HCEC 1CT (cell line): ENCODE measurements around the gene IL1R1.

ENCODE experiments used
- DNase-seq: peaks from one replicate; pipeline ENCODE4 v3.0.0-alpha.2; 2017

IL1R1 gene

DNA sequence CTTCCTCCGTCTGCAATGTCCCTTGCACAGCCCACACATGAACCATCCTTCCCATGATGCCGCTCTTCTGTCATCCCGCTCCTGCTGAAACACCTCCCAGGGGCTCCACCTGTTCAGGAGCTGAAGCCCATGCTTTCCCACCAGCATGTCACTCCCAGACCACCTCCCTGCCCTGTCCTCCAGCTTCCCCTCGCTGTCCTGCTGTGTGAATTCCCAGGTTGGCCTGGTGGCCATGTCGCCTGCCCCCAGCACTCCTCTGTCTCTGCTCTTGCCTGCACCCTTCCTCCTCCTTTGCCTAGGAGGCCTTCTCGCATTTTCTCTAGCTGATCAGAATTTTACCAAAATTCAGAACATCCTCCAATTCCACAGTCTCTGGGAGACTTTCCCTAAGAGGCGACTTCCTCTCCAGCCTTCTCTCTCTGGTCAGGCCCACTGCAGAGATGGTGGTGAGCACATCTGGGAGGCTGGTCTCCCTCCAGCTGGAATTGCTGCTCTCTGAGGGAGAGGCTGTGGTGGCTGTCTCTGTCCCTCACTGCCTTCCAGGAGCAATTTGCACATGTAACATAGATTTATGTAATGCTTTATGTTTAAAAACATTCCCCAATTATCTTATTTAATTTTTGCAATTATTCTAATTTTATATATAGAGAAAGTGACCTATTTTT lies 35.4 kb downstream of the IL1R1 start:
- no peak for DNase-seq

DNA sequence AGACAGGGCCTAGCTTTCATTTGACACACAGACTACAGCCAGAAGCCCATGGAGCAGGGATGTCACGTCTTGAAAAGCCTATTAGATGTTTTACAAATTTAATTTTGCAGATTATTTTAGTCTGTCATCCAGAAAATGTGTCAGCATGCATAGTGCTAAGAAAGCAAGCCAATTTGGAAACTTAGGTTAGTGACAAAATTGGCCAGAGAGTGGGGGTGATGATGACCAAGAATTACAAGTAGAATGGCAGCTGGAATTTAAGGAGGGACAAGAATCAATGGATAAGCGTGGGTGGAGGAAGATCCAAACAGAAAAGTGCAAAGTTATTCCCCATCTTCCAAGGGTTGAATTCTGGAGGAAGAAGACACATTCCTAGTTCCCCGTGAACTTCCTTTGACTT lies 36.5 kb downstream of the IL1R1 start:
- no peak for DNase-seq

DNA sequence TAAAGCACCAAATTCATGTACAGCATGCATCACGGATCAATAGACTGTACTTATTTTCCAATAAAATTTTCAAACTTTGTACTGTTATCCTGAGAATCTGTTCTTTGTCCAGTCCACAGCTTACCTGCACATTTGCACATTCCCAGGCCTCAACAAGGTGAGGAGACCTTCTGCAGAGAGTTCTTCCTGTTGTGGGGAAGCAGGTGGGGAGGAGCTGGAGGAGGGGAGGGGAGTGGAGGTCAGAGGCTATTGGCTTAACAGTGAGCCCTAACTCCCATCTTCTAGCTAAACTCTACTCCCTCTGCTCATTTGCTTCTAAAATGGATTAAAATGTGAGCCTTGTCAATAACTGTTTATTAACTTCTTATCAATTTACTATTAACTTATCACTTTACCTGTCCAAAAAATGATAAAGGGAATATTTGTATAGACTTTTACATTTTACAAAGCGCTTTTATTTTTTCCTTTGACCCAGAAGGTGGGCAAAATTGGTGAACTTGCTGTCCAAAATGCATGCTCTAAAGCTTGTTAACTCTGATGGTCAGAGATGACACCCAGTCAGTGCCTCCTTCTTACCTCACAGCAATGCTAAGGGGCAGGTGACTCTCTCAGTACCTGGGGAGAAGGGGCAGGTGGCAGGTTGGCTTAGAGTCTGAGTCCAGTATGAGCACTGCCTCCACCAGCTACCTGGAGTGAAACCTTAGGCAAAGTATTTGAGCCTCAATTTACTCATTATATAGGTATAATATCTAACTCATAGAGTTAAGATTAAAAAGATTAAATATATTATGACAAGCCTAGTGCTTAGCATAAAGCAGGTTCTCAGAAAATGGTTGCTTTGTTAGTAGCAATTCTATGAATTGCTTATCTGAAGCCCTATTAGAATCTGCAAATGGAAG lies 37.5 kb downstream of the IL1R1 start:
- DNase-seq: no peak

DNA sequence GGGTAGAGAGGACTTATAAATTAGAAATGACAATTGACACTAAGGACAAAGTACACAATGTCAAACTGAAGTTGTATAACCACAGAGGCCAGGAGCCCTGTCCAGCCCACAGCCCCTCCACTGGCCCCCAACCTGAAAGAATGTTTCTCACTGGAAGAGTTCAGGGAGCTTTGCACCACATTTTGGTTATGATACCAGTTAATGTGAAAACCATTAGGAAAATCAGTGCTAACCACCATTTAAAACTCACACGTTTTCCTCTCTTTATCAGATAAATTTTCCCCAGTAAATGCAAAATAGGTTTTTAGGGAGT lies 38.1 kb downstream of the IL1R1 start:
- no peak for DNase-seq

DNA sequence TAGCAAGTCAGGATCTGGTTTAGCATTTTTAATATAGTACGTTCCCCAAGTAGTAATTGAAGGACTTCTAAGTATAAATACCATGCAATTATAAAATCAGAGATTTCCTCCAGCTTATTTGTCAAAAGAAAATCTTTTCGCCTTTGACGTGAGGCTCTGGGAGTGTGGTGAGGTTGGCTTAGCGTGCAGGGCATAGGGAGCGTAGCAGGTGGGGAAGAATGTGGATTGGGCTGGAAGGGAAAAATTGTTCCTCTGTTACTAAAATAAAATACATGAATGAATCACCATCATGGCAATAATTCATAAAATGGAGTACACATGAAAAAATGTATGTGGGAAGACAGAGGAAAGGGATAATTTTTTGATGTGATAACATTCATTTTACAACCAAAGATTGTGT lies 38.8 kb downstream of the IL1R1 start:
- no peak for DNase-seq

DNA sequence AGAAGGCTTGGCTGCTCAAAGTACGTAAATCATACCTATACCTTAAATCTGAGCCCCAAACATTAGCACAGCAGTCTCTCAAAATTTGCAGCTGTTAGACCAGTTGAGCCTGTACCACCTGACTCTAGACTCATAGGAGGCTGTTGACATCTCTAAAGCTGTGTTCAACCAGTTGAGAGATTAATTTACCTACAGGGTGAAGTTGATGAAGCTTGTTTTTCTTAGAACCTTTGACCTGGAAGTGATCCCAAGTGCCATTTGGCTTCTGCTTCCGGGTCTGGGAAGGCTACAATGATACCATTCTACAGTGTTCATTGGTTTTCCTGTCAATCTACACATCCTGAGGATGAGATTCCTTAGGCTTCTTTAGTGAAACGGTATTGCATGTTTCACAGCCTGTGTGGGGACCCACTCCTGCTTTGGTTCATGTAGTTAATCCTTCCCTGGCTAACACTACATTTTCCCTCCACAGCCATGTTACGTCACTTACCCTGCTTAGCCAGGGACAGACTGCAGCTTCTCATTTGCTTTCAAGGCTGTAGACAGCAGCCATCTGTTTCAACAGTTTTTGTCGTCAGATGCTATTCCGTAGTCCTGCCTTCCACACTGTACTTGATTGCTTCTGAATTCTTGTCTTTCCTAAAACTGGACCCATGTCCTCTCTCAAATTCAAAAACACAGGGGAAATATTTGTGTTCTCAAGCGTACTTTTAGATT lies 39.5 kb downstream of the IL1R1 start:
- no peak for DNase-seq

DNA sequence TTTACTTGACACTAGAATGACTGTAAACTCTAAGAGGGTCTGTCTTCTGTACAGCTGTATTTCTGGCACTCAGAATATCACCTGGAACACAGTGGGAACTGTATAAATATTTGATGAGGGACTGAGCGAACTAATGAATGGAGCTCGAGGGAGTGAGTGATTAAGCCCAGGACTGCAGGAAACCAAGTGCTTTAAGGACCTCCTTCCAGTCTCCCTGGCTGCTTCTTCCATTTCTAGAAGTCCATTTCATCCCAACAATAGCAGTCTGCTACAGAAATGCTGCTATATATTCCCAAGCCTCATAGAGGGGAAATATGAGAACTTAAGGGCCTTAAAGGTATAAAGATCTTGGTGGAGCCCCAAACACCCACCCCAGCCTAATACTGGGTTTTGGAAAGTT lies 41.5 kb downstream of the IL1R1 start:
- no peak for DNase-seq

DNA sequence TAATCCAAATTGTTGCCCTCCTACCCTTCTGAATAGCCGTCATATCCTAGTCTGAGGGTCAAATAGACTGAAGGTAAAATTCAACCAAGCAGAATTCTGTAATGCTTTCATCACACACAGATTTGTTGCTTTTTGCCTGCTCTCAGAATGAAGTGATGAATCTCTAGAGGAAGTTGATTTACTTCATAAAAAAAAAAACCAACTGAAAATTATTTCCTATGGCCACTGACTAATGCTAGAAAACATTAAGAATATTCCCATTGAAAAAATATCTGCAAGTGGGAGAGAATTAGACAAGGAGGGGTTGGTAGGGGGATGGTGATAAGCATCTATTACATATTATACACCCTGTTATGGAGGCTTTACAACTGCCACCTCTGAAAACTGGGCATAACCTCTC lies 42.0 kb downstream of the IL1R1 start:
- no peak for DNase-seq

DNA sequence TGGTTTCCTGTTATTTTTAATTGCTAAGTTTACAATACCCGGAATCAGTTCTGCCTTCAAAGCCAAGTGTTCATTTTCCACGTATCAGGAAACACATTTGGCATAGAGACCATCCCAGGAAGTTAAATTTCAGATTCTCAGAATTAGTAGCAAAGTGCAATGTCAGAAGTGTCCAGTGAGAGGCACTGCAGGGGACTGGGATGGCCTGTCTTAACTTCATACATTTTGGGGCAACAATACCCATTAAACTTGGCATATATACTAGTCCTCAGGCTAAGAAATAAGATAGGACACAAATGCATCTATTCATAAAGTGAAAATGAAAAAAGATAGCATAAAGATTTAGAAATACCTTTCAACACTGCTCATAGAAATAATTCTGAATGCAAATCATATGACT lies 42.8 kb downstream of the IL1R1 start:
- DNase-seq: peak; percentile 44

DNA sequence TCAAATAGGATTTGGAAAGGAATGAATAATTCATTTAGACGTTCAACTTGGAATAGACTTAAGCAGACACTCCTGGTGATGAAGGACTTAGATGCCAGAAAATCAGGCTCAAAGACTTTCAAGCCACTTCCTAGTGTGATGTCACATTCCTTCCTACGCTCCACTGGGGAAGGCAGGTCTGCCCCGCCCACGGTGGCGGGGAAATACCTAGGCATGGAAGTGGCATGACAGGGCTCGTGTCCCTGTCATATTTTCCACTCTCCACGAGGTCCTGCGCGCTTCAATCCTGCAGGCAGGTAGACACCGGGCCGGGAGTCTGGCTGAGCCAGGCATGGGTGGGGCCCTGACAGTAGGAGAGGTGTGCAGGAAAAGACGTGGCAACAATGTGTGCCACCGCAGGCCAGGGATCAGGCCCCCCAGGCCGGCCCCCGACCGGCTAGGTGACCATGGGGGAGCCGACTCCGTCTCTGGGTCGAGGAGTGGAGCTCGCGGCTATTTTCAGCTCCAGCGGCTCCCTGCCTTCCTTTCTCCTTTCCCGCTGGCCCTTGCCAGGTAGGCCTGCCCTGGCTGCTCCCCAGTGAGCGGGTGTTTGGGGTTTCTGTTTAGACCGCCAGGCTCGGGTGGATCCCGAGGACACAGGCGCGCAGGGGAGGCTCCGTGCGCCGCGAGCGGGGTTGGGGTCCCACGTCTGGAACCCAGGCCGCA lies 44.4 kb downstream of the IL1R1 start, which contains the start of gene IL1RL2:
Gene IL1RL2 (plus strand): TSS at position 233 of the 705 bp plus-strand sequence. CDS start 845 bp downstream, outside the sequence.
- DNase-seq: no peak

DNA sequence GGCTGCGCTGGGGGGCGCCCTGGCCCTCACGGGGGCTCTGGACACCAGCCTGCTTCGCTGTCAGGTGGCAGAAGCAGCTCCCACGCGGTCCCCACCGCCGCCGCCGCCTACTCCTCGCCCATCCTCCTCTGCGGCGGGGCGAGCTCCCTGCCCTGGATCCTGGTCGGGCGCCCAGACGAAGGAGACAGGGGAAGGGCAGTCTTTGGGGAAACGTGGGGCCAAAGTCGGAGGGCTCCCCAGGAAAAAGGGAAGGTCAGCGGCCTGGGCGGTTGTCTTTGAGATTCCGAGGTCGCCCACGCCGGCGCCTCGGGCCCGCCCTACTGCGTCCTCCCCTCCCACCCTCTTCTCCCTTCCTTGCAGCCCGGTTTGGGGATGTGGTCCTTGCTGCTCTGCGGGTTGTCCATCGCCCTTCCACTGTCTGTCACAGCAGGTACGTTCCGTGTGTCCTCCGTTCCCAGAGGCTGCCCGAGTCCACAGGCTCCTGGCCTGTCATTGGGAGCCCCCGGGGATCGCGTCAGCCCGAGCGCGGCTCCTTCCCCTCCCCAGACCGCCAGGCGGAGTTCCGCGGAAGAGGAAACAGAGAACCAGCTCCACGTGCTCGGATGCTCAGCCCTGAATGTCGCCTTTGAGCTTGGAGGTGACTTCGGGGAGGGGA lies 45.1 kb downstream of the IL1R1 start:
- peak; percentile 36 for DNase-seq

DNA sequence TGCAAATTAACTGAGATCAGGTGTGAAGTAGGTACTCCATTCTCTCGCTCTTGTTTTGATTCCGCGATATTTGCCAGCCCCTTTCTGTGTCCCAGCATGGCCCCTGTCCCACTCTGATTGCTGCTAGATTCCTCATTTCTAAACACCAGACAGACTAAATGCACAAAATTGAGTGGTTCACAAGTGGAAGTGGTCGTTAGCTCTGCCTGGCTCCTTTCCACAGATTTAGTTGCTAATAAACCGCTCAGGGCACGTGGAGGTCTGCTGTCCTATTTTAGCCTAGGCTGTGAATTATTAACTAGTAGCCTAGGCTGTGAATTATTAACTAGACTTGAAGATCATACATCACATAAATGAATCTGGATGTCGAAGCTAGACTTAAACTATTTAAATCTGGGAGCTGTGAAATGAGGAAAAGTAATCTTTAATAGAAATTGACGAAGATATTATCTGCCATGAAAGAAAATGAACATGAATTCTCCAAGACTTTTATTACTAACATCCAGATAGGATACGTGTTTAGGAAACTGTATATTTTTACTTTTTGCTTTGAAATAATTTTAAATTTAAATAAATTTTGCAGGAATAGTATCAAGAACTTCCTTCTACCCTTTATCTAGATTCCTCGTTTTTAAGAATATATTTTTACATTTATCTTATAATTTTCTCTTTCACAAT lies 48.0 kb downstream of the IL1R1 start:
- no peak for DNase-seq

DNA sequence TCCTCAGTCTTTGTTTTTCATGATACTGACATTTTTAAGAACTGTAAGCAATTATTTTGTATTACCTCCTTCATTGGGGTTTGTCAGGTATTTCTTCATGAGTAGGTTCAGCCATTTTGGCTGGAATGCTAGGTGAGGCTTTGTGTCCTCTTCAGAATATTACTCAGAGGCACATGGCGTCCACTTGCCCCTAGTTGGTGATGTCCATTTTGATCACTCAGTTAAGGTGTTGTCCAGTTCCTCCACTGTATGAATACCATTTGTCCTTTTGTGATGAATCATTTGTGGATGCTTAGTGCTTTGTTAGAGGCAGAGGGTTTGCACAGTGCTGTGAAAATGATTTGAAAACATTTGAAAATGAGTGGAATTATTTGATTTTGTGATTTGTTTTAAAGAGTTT lies 49.0 kb downstream of the IL1R1 start:
- DNase-seq: no peak

DNA sequence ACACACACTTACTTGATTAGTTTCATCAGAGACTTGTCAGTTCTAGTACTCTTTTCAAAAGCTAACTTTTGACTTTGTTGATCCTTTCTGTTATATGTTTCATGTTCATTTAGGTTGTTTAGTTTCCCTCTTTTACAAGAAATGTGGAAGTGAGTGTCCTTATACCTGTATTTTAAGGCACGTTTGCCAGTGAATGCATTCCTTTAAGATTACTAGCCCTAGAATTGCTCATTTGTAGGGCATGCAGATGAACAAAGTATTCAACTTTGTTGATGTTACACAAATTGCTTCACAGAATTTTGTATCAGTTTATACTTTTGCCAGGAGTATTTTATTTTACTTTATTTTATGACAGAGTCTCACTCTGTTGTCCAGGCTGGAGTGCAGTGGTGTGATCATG lies 50.5 kb downstream of the IL1R1 start:
- DNase-seq: peak; percentile 56

DNA sequence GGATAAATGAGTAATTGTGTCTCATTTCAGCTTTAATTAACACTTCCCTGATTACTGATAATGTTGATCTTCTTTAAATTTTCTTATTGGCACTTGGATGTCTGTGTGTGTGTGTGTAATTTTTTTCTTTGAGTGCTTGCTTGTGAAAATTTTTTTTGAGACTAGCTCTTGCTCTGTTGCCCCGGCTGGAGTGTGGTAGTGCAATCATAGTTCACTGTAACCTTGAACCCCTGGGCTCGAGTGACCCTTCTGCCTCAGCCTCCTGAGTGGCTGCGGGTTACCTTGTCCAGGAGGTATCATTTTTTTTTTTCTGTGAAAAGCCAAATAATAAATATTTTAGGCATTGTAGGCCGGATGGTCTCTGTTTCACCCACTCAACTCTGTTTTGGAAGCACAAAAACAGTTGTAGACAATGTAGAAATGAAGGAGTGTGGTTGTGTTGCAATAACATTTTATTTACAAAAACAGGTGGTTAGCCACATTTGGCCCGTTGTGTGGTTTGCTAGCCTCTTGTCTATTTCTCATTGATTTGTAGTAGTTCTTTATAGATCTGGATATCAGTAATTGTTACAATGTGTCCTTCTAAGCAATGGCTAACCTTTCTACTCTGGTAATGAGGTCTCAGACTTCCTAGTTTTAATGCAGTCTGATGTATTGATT lies 52.2 kb downstream of the IL1R1 start:
- DNase-seq: no peak

DNA sequence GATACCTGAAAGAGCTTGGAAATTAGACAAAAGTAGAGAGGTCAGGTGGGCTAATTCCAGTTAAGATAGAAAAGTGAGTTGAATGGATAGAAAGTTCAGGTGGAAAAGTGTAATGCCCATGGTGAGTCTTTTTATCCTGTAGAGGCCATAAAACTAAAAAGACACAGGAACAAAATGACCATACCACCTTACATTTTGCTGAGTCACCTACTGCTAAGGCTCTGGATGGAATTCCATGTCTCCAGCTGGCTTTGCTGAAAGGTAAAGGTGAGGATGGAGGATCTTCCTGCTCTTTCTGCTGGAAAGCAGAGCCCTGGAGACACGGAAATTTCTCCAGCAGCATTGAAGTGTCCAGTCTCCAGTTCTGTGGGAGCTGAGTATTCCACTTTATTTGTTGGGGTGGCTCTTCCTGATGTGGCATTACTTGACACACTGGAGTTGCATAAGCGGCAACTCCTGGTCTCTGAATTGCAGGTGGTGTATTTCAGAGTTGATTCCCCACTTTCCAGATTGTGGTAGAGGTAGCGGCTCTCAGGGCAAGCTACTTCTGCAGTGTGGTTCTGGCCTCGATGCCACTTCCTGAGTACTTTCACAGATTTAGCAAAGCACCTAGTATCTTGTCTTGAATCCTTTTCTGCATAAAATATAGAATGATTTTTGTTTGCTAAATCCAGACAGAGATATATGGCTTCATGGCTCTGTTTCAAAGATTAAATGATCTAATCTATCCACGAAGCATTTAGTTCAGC lies 55.0 kb downstream of the IL1R1 start:
- DNase-seq: no peak

DNA sequence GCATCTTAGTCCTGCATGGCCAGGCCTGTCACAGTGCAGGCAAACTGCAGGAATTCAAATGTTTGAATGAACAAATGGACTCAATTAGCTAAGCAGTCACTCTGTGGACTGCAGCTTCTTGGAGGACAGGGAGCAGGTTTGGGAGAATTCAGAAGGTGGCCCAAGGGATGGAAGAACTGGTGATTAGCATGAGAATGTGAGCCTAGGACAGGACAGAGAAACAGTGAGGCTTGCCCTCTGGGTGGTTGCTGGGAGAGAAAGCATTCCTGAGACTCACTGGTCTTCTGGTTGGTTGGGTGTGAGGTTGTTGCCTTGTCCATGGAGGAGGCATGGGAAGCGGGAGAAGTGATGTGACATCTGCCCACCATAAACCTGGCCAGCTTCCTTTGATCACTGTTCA lies 58.0 kb downstream of the IL1R1 start:
- DNase-seq: no peak

DNA sequence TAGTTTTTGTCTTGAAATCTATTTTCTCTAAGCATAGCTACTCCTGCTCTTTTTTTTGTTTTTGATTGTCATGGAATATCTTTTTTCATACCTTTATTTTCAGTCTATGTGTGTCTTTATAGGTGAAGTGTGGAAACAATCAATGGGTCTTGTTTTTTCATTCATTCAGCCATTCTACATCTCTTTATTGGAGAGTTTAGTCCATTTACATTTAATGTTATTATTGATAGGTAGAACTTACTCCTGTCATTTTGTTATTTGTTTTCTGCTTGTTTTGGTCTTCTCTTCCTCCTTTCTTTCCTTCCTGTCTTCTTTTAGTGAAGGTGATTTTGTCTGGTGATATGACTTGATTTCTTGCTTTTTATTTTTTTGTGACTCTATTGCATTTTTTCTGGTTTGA lies 62.1 kb downstream of the IL1R1 start:
- no peak for DNase-seq

DNA sequence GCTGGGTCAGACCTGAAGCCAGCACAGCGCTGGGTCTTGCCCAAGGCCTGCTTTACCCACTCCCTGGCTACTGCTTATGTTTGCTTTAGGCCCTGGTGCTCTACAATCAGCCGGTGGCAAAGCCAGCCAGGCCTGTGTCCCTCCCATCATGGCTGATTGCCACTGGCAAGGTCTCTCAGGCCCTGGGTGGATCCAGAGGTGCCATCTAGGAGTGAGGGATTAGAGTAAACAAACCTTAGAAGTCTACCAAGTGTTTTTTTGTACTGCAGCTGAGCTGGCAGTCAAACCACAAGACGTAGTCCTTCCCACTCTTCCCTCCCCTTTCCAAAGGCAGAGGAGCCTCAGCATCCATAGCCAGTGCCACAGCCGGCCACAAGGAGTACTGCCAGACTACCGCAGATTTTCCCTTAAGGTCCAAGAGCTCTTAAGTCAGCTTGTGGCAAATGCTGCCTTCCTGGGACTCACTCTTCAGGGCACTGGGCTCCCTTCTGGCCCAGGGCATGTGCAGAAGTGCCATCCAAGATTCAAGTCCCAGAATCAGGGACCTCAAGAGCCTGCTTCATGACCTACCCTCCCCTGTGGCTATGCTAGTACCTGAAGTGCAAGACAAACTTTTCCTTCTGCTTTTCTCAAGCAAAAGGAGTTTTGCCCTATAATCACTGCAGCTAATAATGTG lies 64.3 kb downstream of the IL1R1 start:
- no peak for DNase-seq

DNA sequence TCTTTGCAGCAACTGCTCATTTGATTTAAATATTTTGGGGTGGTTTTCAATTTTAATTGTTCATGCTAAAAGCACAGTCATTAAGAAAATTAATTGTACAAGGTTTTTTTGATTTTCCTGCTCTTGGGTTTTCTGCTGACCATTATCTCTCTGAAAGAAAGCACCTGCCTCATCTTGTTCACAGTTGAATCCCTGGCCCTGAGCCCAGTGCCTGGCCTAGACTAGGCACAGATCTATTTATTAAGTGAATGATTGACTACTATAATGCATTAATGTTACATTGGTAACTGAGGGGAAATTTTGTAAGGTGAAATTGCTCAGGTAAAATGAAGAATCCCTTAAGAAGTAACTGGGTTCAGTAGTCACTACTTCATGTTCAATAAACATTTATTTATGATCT lies 66.2 kb downstream of the IL1R1 start:
- DNase-seq: no peak
